NCI-H1417 treated with DMSO at 0.1 percent for 48 hours (cell line): ENCODE data around the gene COCH.

Experiments used
- DNase-seq: peaks from one replicate; lab custom pipeline; 2025; lab: John Stamatoyannopoulos, UW

COCH gene

GRCh38 chr14:30874120-30874998 is at the start of gene COCH:
COCH (plus strand) TSS chr14:30874559; CDS start chr14:30874939, 380 bp downstream.
- DNase-seq, result peak; percentile 42

GRCh38 chr14:30826070-30826469 is 48.3 kb upstream of the COCH start:
- no peak for DNase-seq

DNA sequence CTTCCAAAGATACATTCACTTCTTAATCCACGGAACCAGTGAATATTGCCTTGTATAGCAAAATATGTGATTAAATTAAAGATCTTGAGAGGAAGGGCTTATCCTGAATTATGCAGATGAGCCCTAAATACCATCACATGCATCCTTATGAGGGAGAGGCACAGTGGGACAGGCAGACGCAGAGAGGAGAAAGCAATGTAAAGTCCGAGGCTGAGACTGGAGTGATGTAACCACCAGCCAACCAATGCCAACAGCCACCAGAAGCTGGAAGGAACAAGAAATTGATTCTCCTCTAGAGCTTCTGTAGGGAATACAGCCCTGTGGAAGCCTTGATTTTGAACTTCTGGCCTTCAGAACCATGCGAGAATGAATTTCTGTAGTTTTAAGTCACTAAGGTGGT is 44.5 kb upstream of the COCH start:
- no peak for DNase-seq

DNA sequence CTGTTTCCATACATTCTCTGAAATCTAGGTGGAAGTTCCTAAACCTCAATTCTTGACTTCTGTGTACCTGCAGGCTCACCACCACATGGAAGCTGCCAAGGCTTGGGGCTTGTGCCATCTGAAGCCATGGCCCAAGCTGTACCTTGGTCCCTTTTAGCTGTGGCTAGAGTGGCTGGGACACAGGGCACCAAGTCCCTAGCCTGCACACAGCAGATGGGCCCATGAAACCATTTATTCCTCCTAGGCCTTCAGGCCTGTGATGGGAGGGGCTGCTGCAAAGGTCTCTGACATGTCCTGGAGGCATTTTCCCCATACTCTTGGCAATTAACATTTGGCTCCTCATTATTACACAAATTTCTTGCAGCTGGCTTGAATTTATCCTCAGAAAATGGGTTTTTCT is 40.0 kb upstream of the COCH start:
- no peak for DNase-seq

GRCh38 chr14:30838351-30838750 is 36.0 kb upstream of the COCH start:
- no peak for DNase-seq

DNA sequence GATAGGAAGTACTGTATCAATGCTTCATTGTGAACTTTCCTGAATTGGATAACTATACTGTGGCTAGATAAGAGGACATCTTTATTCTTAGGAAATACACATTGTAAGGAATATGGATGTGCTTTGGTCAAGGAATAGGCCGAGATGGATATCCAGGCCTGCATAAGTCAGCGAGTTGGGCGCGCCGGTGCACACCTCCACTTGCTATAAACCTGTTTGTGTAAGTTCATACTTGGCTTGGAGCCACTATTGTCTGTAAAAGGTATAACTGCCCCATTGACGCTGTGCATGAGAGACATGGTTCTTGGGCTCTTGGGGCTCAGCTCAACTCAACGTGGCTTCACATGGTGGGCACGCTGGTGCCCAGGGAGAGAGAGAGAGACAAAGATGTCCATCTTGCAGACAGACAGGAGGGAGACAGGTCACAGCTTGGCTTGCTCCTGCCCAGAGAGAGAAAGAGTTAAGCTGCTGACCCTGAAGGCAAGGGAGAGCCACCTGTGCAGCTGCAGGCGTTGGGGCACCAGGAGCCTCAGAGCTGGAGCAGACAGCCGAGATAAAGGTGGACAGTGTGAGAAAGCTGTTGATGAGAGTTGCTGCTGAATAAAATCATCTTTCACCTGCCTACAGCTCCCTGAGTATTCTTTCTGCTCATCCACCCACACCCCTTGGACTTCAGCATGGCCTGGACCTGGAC is 34.1 kb upstream of the COCH start:
- DNase-seq, result no peak

- no peak for DNase-seq
Observed at GRCh38 chr14:30842431-30842830, 31.9 kb upstream of the COCH start.

- DNase-seq, result no peak
Observed at GRCh38 chr14:30848449-30849240, 25.7 kb upstream of the COCH start.

GRCh38 chr14:30849354-30849753 is 25.0 kb upstream of the COCH start:
- DNase-seq, result no peak

DNA sequence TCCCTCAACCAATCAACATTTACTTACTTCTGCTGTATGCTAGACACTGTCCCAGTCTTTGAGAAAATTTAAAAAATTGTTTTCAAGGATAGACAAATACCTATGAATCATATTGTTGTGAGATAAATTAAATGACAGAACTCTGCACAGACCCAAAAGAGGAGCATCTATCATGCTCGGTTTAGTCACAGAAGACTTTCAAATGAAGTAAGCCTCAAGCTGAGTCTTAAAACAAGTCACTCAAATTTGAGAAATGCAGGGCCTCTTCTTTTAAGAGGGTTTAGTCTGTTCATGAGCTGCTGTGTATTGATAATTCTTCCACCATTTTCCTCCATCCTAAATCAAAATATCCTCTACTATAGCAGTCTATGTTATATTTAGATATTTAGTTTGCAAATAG is 24.4 kb upstream of the COCH start:
- DNase-seq, result no peak

DNA sequence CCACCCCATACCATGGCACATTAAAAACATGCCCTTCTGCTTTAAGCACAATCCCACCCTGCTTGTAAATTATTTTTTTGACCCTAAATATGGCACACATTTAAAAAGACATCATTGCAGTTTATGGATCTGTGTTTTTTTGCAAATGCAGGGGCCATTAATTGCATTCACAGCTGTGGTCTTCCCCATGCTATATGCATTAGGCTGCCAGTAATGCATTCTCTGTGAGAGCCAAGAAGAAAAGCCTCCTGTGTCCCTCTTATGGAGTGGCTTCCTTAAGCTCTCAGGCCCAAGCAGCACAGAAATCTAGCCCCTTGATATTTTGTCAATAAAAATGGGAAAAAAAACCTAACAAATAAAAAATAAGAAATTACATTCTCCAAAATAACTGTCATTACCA is 20.4 kb upstream of the COCH start:
- DNase-seq, result no peak

- DNase-seq, result no peak
Observed at GRCh38 chr14:30854492-30854891, 19.9 kb upstream of the COCH start.

DNA sequence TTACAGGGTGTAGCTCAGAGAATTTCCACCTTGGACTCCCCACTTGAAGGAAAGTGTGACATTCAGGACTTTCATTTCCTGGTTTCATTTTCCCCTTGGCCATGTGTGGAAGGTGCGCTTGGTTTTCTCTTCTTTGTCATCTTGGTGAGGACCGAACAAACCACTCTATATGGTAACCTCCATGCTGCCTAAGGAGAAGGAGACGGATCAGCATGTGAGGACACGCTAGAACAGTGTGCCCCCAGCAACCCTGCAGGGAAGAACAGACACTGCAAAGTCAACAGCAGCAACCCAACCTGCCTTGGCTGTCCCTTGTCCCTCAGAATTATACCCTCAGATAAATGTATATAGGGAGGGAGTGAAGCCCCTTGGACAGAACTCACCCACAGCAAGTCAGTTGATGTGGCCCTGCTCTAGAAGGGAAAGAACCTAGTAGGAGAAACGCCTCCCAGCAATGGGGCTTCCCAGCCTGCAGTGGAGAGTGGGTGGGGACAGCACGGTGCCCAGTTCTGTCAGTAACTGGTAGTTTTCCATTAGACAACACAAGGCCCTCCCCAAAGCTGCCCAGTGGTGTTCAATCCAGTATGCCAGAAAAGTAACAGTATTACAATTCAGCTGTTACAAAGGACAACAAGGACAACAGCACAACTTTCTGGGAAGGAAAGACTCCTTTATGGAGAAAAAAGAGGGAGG is 18.9 kb upstream of the COCH start:
- DNase-seq, result no peak

GRCh38 chr14:30861200-30861599 is 13.2 kb upstream of the COCH start:
- DNase-seq, result no peak

- DNase-seq, result no peak
Observed at GRCh38 chr14:30864934-30865333, 9.4 kb upstream of the COCH start.

DNA sequence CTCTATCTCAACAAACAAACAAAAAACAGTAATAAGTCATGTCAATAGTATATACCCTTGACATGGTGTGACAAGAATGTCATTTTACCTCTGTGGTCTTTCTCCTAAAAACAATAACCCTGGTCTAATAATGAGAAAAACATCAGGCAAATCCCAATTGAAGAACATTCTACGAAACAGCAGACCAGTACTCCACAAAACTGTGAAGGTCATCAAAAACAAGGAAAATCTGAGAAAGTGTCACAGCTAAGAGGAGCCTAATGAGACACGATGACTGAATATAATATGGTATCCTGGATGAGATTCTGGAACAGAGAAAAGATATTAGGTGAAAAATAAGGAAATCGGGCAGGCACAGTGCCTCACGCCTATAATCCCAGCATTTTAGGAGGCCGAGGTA is 5.6 kb upstream of the COCH start:
- DNase-seq, result no peak

DNA sequence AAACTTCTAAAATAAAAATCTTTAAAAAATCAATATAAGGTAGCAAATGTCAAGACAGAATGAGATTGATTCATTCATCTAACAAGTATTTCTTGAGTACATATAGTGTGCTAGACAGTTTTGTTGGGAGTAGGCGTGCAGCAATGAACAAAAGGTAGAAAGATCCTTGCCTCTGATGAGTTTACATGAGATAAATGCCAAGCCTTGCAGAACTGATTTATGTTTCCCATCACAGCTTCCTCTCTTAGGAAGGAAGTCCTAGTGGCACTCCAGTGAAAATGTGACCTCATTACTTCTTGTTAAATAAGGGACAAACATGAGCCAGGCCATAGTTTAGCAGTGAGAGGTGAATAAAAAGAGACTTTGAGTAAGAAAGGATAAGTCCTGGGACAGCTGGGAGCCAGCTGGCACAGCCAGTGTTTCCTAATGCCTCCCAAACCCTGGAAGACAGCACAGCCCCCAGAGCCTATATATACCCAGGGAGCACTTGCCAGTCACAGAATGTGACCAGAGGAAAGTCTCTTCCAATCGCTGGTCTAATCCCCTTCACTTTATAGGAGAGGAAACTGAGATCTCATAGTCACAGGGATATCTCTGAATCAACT is 4.7 kb upstream of the COCH start:
- no peak for DNase-seq

DNA sequence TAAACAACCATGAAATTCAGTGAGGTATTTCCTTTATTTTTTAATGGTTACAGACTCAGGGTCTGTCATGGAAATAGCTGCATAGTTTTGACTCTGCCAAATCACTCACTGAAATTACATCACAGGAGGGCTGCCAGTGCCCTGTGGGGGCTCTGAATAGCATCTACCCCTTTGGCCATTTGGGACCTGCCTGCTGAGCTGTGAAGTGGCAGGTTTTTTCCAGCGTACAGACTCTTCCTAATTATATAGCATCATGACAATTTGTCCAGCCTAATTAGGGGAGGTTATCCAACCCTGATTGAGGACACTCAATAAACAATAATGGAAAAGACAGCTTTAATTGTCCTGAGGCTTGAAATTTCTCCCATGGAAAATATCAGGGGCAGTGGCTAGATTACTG is 1.8 kb upstream of the COCH start:
- peak; percentile 47 for DNase-seq

- no peak for DNase-seq
Observed at GRCh38 chr14:30873308-30874119, 845 bp upstream of the COCH start.

- DNase-seq, result peak; percentile 27
Observed at GRCh38 chr14:30874999-30875787, 834 bp downstream of the COCH start.
